Measurements from ENCODE around the gene OR3A1.
"Not testable (repeated sequence)": the region's sequence is repeated elsewhere in the genome, so short reads cannot be mapped to it uniquely, and the experiment has no call there.

OR3A1 gene, protein sequence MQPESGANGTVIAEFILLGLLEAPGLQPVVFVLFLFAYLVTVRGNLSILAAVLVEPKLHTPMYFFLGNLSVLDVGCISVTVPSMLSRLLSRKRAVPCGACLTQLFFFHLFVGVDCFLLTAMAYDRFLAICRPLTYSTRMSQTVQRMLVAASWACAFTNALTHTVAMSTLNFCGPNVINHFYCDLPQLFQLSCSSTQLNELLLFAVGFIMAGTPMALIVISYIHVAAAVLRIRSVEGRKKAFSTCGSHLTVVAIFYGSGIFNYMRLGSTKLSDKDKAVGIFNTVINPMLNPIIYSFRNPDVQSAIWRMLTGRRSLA

DNA sequence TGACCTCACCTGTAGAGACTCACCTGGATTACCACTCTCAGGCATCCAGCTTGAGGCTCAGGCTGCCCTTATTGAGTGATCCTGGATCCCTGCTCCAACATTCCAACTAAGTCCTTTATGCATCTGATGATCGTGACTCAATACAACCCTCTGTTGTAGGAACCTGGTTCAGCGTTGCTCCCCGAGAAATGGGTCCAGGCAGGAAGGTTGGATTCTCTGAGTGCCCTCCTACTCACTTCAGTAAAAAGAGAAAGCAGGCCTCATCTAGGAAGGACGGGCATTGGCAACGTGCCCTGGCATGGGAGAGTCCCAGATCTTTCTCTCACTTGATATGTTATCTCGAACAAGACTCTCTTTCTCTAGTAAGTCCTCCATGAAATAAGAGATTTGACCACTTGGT, at the start of gene OR3A1:
Gene OR3A1 (minus strand): TSS at position 101 of the 400 bp plus-strand sequence. CDS start 5,778 bp downstream, outside the sequence.
- H3K9ac ChIP-seq (ENCODE audit: low read depth, low read length), result no peak within 1 kb of the TSS
- no peak within 1 kb of the TSS for H3K27ac ChIP-seq (ENCODE audit: low read depth, low read length)
- no peaks in the 10 kb centered on the region for H3K27me3 ChIP-seq (ENCODE audit: control insufficient read depth, insufficient read depth, low read length)
- peaks cover 57% of the 10 kb centered on the region for H3K9me3 ChIP-seq (ENCODE audit: control insufficient read depth, insufficient read depth, low read length)
- H3K4me1 ChIP-seq (ENCODE audit: control insufficient read depth, insufficient read depth, low read length), result no peaks in the 10 kb centered on the region
- H3K4me3 ChIP-seq (ENCODE audit: low read depth, low read length), result no peak within 1 kb of the TSS
- no peaks in the 10 kb centered on the region for H3K36me3 ChIP-seq (ENCODE audit: control insufficient read depth, insufficient read depth, low read length)

DNA sequence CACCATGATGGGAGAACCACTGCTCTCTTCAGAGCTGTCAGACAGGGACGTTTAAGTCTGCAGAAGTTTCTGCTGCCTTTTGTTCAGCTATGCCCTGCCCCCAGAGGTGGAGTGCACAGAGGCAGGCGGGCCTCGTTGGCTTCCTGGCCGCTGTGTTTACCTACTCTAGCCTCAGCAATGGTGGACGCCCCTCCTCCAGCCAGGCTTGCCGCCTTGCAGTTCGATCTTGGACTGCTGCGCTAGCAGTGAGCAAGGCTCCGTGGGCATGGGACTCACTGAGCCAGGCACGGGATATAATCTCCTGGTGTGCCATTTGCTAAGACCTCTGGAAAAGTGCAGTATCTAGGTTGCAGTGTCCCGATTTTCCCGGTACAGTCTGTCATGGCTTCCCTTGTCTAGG, 44.6 kb upstream of the OR3A1 start:
- H3K9ac ChIP-seq (ENCODE audit: low read depth, low read length); H3K27ac ChIP-seq (ENCODE audit: low read depth, low read length); H3K27me3 ChIP-seq (ENCODE audit: control insufficient read depth, insufficient read depth, low read length); H3K36me3 ChIP-seq (ENCODE audit: control insufficient read depth, insufficient read depth, low read length); H3K4me1 ChIP-seq (ENCODE audit: control insufficient read depth, insufficient read depth, low read length); H3K4me3 ChIP-seq (ENCODE audit: low read depth, low read length): not testable (repeated sequence)
- H3K9me3 ChIP-seq (ENCODE audit: control insufficient read depth, insufficient read depth, low read length), result peaks cover 39% of the 10 kb centered on the region

DNA sequence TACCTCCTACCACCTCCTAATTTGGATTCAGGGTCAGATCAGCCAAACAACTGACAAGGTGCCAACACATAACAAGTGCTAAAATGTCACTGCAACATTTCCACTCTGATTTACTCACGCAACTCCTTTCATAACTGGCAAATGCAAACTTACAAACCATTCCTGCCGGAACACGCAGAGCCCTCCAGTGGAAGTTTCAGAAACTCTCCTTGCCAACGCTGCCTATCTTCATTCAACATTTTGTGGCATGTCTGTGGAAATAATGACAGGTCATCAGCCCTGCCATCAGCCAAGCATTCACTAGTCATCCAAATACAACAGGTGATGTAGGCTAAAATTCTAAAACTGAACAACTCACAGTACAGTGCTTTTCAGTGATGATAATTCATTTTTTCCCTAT, 37.7 kb upstream of the OR3A1 start:
- Histone ChIP-seq H3K4me1 (ENCODE audit: control insufficient read depth, insufficient read depth, low read length) (no peaks in the 10 kb centered on the region), H3K9ac (ENCODE audit: low read depth, low read length) (no peak overlapping the region), H3K9me3 (ENCODE audit: control insufficient read depth, insufficient read depth, low read length) (peaks cover 33% of the 10 kb centered on the region), H3K4me3 (ENCODE audit: low read depth, low read length) (no peak overlapping the region), H3K27me3 (ENCODE audit: control insufficient read depth, insufficient read depth, low read length) (no peaks in the 10 kb centered on the region), H3K36me3 (ENCODE audit: control insufficient read depth, insufficient read depth, low read length) (no peaks in the 10 kb centered on the region), H3K27ac (ENCODE audit: low read depth, low read length) (no peak overlapping the region)

DNA sequence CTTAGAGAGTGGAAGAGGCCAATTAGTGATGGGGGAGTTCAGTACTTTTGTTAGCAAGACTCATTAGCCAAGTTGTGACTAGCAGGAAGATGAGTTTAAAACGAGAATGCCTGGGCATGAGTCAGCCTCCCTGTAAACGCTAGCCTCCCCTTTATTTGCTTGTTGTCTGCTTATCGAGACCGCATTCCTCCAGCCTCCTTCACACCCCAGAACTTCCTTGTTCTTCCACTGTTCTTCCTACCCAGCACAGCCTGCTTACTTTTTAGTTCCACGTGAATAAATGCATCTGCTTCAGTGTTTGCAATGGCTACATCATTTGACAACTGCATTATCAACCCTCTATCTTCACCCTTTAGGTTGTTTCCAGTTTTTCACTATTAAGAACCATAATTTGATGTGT, 20.2 kb upstream of the OR3A1 start:
- Histone ChIP-seq H3K9ac (ENCODE audit: low read depth, low read length) (no peak overlapping the region), H3K27me3 (ENCODE audit: control insufficient read depth, insufficient read depth, low read length) (no peaks in the 10 kb centered on the region), H3K4me1 (ENCODE audit: control insufficient read depth, insufficient read depth, low read length) (no peaks in the 10 kb centered on the region), H3K27ac (ENCODE audit: low read depth, low read length) (peak overlapping the region; percentile 2), H3K36me3 (ENCODE audit: control insufficient read depth, insufficient read depth, low read length) (no peaks in the 10 kb centered on the region), H3K9me3 (ENCODE audit: control insufficient read depth, insufficient read depth, low read length) (peaks cover 52% of the 10 kb centered on the region), H3K4me3 (ENCODE audit: low read depth, low read length) (no peak overlapping the region)

DNA sequence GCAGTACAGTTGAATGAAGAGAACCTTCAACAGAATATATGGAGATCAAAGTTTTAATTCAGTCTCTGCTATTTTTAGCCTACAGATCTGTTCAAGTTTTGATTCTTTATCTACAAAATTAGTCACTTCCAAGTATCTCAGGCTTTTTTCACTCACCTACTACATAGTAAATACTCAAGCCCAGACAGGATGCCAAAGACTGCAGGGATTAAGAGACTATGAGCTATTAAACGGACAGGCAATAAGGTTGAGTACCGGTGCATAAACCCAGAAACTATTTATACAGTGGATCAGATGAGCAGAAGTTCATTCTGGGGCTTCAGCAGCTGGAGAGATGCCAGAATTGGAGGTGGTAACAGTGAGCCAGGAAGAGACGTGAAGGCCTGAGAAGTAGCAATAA, 18.7 kb upstream of the OR3A1 start:
- no peak overlapping the region for H3K4me3 ChIP-seq (ENCODE audit: low read depth, low read length)
- H3K9me3 ChIP-seq (ENCODE audit: control insufficient read depth, insufficient read depth, low read length), result peaks cover 66% of the 10 kb centered on the region
- no peak overlapping the region for H3K27ac ChIP-seq (ENCODE audit: low read depth, low read length)
- H3K27me3 ChIP-seq (ENCODE audit: control insufficient read depth, insufficient read depth, low read length), result no peaks in the 10 kb centered on the region
- no peaks in the 10 kb centered on the region for H3K36me3 ChIP-seq (ENCODE audit: control insufficient read depth, insufficient read depth, low read length)
- H3K9ac ChIP-seq (ENCODE audit: low read depth, low read length), result no peak overlapping the region
- H3K4me1 ChIP-seq (ENCODE audit: control insufficient read depth, insufficient read depth, low read length), result no peaks in the 10 kb centered on the region

DNA sequence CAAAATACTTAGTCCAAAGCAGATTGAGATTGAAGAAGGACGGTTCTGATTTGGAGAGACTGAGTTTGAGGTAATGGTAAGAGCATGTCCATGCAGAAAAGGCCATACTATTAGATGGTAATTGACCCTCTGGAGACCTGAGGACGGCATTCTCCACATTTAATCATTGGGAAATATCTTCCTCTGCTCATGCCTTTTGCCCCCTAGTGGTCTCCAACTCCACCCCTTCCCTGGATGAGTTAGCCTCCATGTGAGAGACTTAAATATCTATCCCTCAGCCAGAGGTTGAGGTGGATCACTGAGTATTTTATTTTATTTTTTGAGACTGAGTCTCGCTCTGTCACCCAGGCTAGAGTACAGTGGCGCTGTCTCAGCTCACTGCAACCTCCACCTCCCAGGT, 10.4 kb upstream of the OR3A1 start:
- H3K4me1 ChIP-seq (ENCODE audit: control insufficient read depth, insufficient read depth, low read length), result no peaks in the 10 kb centered on the region
- H3K36me3 ChIP-seq (ENCODE audit: control insufficient read depth, insufficient read depth, low read length), result no peaks in the 10 kb centered on the region
- H3K9me3 ChIP-seq (ENCODE audit: control insufficient read depth, insufficient read depth, low read length), result peaks cover 83% of the 10 kb centered on the region
- H3K4me3 ChIP-seq (ENCODE audit: low read depth, low read length), result no peak overlapping the region
- no peaks in the 10 kb centered on the region for H3K27me3 ChIP-seq (ENCODE audit: control insufficient read depth, insufficient read depth, low read length)
- H3K9ac ChIP-seq (ENCODE audit: low read depth, low read length), result no peak overlapping the region
- H3K27ac ChIP-seq (ENCODE audit: low read depth, low read length), result no peak overlapping the region

DNA sequence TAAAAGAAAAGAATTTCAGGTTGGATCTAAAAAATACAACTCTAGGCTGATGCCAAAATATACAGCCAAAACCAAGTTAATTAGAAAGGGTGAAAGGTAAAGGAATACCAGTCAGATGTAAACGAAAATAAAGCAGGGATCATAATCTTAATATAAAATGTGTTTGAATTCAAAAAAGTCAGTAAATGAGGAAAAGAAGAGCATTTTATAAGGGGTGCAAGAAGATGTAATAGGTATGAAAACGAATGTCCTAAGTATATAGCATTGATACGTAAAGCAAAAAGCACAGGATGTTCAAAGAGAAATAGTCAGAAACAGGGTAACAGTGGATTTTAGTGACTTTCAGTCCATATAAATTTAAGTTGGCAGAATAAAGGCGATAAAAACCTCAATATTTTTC, 2.5 kb downstream of the OR3A1 start:
- Histone ChIP-seq H3K27ac (ENCODE audit: low read depth, low read length) (no peak overlapping the region), H3K9ac (ENCODE audit: low read depth, low read length) (no peak overlapping the region), H3K36me3 (ENCODE audit: control insufficient read depth, insufficient read depth, low read length) (no peaks in the 10 kb centered on the region), H3K9me3 (ENCODE audit: control insufficient read depth, insufficient read depth, low read length) (peaks cover 73% of the 10 kb centered on the region), H3K4me1 (ENCODE audit: control insufficient read depth, insufficient read depth, low read length) (no peaks in the 10 kb centered on the region), H3K27me3 (ENCODE audit: control insufficient read depth, insufficient read depth, low read length) (no peaks in the 10 kb centered on the region), H3K4me3 (ENCODE audit: low read depth, low read length) (no peak overlapping the region)

DNA sequence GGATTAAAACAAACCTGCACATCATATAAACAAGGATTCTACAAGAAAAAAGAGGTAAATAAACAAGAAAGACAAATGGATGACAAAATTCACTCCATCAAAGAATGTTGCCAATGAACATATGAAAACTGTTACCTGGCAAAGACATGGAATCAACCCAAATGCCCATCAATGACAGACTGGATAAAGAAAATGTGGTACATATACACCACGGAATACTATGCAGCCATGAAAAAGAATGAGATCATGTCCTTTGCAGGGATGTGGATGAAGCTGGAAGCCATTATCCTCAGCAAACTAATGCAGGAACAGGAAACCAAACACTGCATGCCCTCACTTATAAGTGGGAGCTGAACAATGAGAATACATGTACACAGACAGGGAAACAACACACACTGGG, 4.6 kb downstream of the OR3A1 start:
- H3K36me3 ChIP-seq (ENCODE audit: control insufficient read depth, insufficient read depth, low read length); H3K27ac ChIP-seq (ENCODE audit: low read depth, low read length); H3K4me3 ChIP-seq (ENCODE audit: low read depth, low read length); H3K4me1 ChIP-seq (ENCODE audit: control insufficient read depth, insufficient read depth, low read length); H3K27me3 ChIP-seq (ENCODE audit: control insufficient read depth, insufficient read depth, low read length); H3K9ac ChIP-seq (ENCODE audit: low read depth, low read length): not testable (repeated sequence)
- peaks cover 77% of the 10 kb centered on the region for H3K9me3 ChIP-seq (ENCODE audit: control insufficient read depth, insufficient read depth, low read length)

DNA sequence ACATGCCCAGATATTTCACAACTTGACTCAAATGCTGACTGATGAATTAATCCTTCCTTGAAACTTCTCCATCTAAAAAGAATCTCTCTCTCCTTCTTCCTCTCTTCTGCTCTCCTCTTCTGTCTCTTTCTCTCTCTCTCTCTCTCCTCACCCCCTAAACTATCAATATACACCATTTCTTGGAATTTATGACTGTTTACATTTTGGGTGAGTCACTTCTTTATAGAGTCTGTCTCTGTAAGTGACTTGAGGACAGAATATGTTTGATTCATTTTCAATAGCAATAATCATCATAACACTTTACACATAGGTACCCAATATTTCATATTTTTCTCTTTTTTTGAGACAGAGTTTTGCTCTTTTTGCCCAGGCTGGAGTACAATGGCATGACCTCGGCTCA, 15.3 kb downstream of the OR3A1 start:
- Histone ChIP-seq H3K9me3 (ENCODE audit: control insufficient read depth, insufficient read depth, low read length) (peaks cover 38% of the 10 kb centered on the region; the same call in 1 of the 2 replicates), H3K9ac (ENCODE audit: low read depth, low read length) (no peak overlapping the region), H3K4me3 (ENCODE audit: low read depth, low read length) (no peak overlapping the region), H3K27ac (ENCODE audit: low read depth, low read length) (no peak overlapping the region), H3K36me3 (ENCODE audit: control insufficient read depth, insufficient read depth, low read length) (no peaks in the 10 kb centered on the region), H3K27me3 (ENCODE audit: control insufficient read depth, insufficient read depth, low read length) (no peaks in the 10 kb centered on the region), H3K4me1 (ENCODE audit: control insufficient read depth, insufficient read depth, low read length) (no peaks in the 10 kb centered on the region)

DNA sequence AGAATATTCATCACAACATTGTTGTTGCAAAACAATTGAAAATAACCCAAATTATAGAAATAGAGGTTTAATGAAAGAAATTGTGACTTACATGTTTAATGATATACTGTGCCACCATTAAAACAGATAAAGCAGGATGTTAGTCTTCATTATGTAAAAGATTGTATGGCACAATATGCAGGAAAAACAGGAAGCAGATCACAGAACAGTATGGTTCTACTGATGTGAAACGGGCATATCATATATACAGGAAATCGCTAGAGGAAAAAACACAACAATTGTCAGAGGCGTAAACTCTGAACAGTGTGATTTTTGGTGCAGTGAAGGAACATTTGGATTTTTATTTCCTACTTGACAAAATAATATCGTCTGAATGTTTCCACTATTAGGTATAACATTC, 22.0 kb downstream of the OR3A1 start:
- Histone ChIP-seq H3K9me3 (ENCODE audit: control insufficient read depth, insufficient read depth, low read length) (peaks cover 52% of the 10 kb centered on the region), H3K36me3 (ENCODE audit: control insufficient read depth, insufficient read depth, low read length) (no peaks in the 10 kb centered on the region), H3K4me3 (ENCODE audit: low read depth, low read length) (no peak overlapping the region), H3K9ac (ENCODE audit: low read depth, low read length) (no peak overlapping the region), H3K27ac (ENCODE audit: low read depth, low read length) (no peak overlapping the region), H3K4me1 (ENCODE audit: control insufficient read depth, insufficient read depth, low read length) (no peaks in the 10 kb centered on the region), H3K27me3 (ENCODE audit: control insufficient read depth, insufficient read depth, low read length) (no peaks in the 10 kb centered on the region)

DNA sequence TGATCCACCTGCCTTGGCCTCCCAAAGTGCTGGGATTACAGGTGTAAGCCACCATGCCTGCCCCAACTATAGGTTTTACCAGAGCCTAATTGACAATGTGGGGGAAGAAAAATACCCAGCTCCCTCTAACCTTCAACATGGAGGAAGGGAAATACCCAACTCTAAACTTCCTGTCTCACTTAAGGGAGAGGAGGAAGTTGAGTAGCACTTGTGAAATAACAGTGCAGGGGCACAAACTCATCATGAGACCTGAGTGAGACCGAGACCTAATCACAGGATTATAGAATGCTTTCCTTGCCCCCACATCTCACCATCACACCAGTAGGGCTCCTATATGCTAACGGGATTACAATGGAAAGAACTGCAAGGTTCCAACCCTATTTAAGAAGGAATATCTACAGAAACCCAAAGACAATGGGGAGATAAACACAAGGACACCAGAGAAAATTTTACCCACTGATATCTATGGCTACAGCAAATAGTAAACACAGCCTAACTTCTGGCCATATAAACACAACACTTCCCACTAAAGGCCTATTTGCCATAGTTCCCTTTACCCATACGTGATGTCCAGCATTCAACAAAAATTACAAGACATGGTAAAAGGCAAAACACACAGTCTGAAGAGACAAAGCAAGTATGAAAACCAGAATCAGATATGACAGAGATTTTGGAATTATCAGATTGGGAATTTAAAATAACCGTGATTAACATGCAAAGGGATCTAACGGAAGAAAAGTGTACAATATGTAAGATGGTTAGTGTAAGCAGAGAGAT, 26.9 kb downstream of the OR3A1 start:
- Histone ChIP-seq H3K4me3 (ENCODE audit: low read depth, low read length) (no peak overlapping the region), H3K36me3 (ENCODE audit: control insufficient read depth, insufficient read depth, low read length) (no peaks in the 10 kb centered on the region), H3K9me3 (ENCODE audit: control insufficient read depth, insufficient read depth, low read length) (peaks cover 60% of the 10 kb centered on the region), H3K9ac (ENCODE audit: low read depth, low read length) (no peak overlapping the region), H3K4me1 (ENCODE audit: control insufficient read depth, insufficient read depth, low read length) (no peaks in the 10 kb centered on the region), H3K27me3 (ENCODE audit: control insufficient read depth, insufficient read depth, low read length) (no peaks in the 10 kb centered on the region), H3K27ac (ENCODE audit: low read depth, low read length) (no peak overlapping the region)

All from HUES48 (cell line).